ENCODE data around the gene PRAMEF4.
"Not testable (repeated sequence)": the region's sequence is repeated elsewhere in the genome, so short reads cannot be mapped to it uniquely, and the experiment has no call there.

Gene PRAMEF4

GRCh38 chr1:12886101-12886500, at the start of gene PRAMEF4:
Gene PRAMEF4 (minus strand): TSS chr1:12886201. CDS start chr1:12883394, 2,807 bp downstream.
- not testable (repeated sequence) for DNase-seq

GRCh38 chr1:12924368-12924767, 38.4 kb upstream of the PRAMEF4 start:
- not testable (repeated sequence) for DNase-seq

- not testable (repeated sequence) for DNase-seq
Observed at GRCh38 chr1:12921749-12922148, 35.7 kb upstream of the PRAMEF4 start.

- not testable (repeated sequence) for DNase-seq
Observed at GRCh38 chr1:12916310-12916709, 30.3 kb upstream of the PRAMEF4 start, which contains the start of gene PRAMEF7. Gene PRAMEF7 (plus strand): TSS chr1:12916610. CDS start chr1:12917693, 1,083 bp downstream.

GRCh38 chr1:12903793-12904572, 18.0 kb upstream of the PRAMEF4 start:
- not testable (repeated sequence) for DNase-seq

- not testable (repeated sequence) for DNase-seq
Observed at GRCh38 chr1:12899186-12899585, 13.2 kb upstream of the PRAMEF4 start.

GRCh38 chr1:12898170-12898569, 12.2 kb upstream of the PRAMEF4 start, which contains the start of gene PRAMEF10:
Gene PRAMEF10 (minus strand): TSS chr1:12898270. CDS start chr1:12895847, 2,423 bp downstream.
- DNase-seq: not testable (repeated sequence)

- not testable (repeated sequence) for DNase-seq
Observed at GRCh38 chr1:12878453-12878852, 7.5 kb downstream of the PRAMEF4 start.

- not testable (repeated sequence) for DNase-seq
Observed at GRCh38 chr1:12863131-12863880, 22.7 kb downstream of the PRAMEF4 start.

GRCh38 chr1:12856786-12857185, 29.2 kb downstream of the PRAMEF4 start, which contains the start of gene PRAMEF2:
Gene PRAMEF2 (plus strand): TSS chr1:12857086. CDS start chr1:12859010, 1,924 bp downstream.
- not testable (repeated sequence) for DNase-seq

GRCh38 chr1:12851779-12852178, 34.2 kb downstream of the PRAMEF4 start:
- DNase-seq: peak; percentile 10

- not testable (repeated sequence) for DNase-seq
Observed at GRCh38 chr1:12848620-12849019, 37.4 kb downstream of the PRAMEF4 start, which contains the start of gene HNRNPCL1. Gene HNRNPCL1 (minus strand): TSS chr1:12848720. CDS start chr1:12848289, 431 bp downstream.

GRCh38 chr1:12833251-12833650, 52.8 kb downstream of the PRAMEF4 start:
- not testable (repeated sequence) for DNase-seq

GRCh38 chr1:12831310-12831709, 54.7 kb downstream of the PRAMEF4 start, which contains the start of gene PRAMEF11:
Gene PRAMEF11 (minus strand): TSS chr1:12831410. CDS start chr1:12828789, 2,621 bp downstream.
- DNase-seq: not testable (repeated sequence)
